ENCODE measurements around the gene EYS. TPM values are rescaled to one million over a fixed set of nuclear protein-coding genes. Genes with fewer than 3 reads are reported as not detected.
"Not testable (repeated sequence)": the region's sequence is repeated elsewhere in the genome, so short reads cannot be mapped to it uniquely, and the experiment has no call there.

EYS gene
- total RNA-seq, 1 donor = under 0.01 TPM

GRCh38 chr6:65113581-65113980 is 593.4 kb downstream of the EYS start:
- DNase-seq (ENCODE audit: low read depth in 2 of 3, low spot score in 2 of 3) = no peak

DNA sequence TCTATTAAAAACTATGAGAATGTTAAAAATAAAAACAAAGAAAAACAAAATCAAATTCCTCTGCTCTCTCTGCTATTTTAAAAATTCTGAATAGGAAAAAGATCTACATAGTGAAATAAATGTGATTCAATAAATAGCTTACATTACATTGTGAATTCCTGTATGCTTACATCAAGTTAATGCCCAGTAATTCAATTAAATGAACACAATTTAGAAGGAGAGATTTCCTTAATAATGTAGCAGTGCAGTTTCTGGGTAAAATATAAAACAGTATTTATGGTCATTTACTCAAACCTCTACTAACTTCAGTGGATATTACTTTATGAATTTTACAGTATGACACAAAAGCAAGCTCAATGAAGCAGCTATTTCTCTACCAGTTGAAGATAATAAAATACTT is 594.6 kb downstream of the EYS start:
- DNase-seq (ENCODE audit: low read depth in 2 of 3, low spot score in 2 of 3) = no peak

GRCh38 chr6:65110031-65110430 is 597.0 kb downstream of the EYS start:
- no peak for DNase-seq (ENCODE audit: low read depth in 2 of 3, low spot score in 2 of 3)

DNA sequence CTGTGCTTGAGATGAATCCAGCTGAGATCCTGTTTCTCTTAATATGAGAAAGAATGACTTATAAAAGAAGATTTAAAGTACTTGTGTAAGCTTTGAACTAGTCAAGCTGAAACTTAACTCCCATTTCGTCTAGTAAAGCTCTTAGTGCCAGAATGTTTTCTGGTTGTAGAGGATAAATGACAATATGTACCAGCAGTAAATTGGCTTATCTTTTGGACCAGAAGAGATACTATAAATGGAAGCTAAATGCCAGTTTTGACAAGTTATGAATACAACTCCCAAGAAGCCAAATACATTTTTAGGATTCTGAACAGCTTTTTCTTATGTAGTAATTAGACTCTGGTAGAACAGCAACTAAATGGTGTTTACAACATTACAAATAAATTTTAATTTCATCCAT is 608.7 kb downstream of the EYS start:
- no peak for DNase-seq (ENCODE audit: low read depth in 2 of 3, low spot score in 2 of 3)

DNA sequence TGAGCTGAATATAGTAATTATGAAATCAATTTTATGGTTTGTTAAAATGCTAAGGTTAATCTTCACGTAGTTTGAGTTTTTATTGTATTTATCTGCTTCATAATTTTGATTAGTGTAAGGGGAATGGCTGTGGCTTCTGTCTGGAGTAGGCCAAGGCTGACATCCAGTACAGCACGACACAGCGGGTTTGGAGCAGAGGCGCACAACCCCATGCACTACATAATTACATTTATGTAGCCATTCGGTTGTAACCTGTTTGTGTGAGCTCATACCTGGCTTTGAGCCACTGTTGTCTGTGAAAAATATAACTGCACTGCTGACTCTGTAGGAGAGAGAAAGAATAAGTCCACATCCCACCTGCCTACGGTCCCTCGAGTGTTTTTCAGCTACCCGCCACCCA is 615.5 kb downstream of the EYS start:
- no peak for DNase-seq (ENCODE audit: low read depth in 2 of 3, low spot score in 2 of 3)

DNA sequence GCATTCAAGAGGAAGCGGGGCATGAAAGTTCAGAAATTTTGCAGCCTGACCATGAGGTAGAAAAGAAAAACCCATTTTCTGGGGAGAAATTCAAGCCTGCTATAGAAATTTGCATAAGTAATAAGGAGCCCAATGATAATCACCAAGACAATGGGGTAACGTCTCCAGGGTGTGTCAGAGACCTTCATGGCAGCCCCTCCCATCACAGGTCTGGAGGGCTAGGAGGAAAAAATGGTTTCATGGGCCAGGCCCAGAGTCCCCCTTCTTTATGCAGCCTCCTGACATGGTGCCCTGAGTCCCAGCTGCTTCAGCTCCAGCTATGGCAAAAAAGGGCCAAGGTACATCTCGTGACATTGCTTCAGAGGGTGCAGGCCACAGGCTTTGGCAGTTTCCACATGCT is 618.5 kb downstream of the EYS start:
- DNase-seq (ENCODE audit: low read depth in 2 of 3, low spot score in 2 of 3) = no peak

- no peak for DNase-seq (ENCODE audit: low read depth in 2 of 3, low spot score in 2 of 3)
Observed at GRCh38 chr6:65081756-65082155, 625.3 kb downstream of the EYS start.

DNA sequence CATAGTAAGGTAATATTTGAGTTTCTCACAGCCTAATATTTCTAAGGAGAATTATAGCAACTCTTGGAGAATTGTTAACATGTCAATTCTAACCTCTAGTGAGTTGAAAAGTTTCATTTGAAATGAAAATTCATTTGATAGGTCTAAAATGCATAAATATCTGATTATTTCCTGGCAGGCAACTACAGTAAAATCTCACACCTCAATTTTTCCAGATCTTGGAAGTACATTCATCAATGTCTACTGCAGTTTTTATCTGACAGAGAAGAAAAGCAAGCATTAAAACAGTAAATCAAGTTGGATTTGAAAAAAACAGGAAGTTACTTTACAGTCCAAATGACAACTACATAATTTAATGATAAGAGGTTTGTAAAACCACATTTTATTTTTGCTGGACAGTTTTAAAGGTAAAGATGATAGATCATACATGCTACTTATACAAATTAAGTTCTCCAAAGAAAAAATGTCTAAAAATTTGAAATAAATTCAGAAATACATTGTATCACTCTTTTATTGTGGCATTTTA is 631.3 kb downstream of the EYS start:
- DNase-seq (ENCODE audit: low read depth in 2 of 3, low spot score in 2 of 3) = peak in 1 of 3 donors; percentile 55

DNA sequence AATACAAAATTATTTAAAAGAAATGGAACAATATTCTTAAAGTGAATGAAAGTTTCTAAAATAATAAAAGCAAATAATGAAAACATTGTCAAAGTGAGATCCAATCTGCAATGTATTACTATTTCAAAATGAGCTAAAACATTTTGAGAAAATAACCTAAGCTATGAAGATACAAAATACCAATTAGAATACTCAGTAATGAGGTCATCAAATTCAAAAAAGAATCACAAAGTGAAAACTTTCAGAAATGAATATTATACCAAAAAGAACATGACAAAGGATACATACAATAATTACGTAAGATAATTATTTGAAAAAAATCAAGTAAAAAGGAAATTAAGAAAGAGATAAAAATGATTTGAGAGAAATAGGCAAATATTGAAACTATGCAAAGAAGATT is 634.5 kb downstream of the EYS start:
- no peak for DNase-seq (ENCODE audit: low read depth in 2 of 3, low spot score in 2 of 3)

- DNase-seq (ENCODE audit: low read depth in 2 of 3, low spot score in 2 of 3) = no peak
Observed at GRCh38 chr6:65071480-65071879, 635.5 kb downstream of the EYS start.

GRCh38 chr6:65064844-65065243 is 642.2 kb downstream of the EYS start:
- no peak for DNase-seq (ENCODE audit: low read depth in 2 of 3, low spot score in 2 of 3)

GRCh38 chr6:65059568-65059967 is 647.5 kb downstream of the EYS start:
- DNase-seq (ENCODE audit: low read depth in 2 of 3, low spot score in 2 of 3) = no peak

DNA sequence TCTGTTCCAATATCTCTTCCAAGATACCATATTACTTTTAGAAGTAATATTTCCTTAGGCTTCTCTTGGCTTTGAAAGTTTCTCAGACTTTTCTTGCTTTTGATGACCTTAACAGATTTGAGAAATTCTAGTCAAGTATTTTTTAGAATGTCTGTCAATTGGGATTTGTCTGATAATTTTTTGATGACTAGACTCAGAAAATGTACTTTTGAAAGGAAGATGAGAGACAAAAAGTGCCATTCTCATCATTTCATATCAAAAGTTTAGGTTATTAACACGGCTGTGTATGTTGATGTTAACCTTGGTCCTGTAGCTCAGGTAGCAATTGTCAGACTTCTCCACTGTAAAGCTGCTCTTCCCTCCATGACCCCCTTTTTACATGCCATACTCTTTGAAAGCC is 651.5 kb downstream of the EYS start:
- no peak for DNase-seq (ENCODE audit: low read depth in 2 of 3, low spot score in 2 of 3)

DNA sequence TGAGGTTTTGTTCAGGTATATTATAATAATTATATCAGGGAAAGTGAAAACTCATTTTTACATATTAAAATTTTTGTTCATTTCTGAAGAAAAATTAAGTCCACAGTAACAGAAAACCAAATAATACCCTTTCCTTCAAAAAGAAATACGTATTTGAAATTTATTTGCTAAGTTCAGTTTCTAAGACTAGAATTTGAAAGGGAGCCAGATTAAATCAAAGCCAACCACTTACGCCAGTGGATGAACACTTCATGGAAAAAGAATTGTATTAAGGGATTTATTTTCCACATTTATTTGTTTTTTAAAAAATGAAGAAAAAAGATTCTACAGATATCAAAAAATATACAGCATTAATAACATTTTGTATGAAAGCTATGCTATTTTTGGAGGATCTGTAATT is 654.4 kb downstream of the EYS start:
- DNase-seq (ENCODE audit: low read depth in 2 of 3, low spot score in 2 of 3) = no peak

- no peak for DNase-seq (ENCODE audit: low read depth in 2 of 3, low spot score in 2 of 3)
Observed at GRCh38 chr6:65045801-65046200, 661.2 kb downstream of the EYS start.

- DNase-seq (ENCODE audit: low read depth in 2 of 3, low spot score in 2 of 3) = no peak
Observed at GRCh38 chr6:65014006-65014405, 693.0 kb downstream of the EYS start.

GRCh38 chr6:65006788-65007187 is 700.2 kb downstream of the EYS start:
- no peak for DNase-seq (ENCODE audit: low read depth in 2 of 3, low spot score in 2 of 3)

GRCh38 chr6:65004283-65004682 is 702.7 kb downstream of the EYS start:
- no peak for DNase-seq (ENCODE audit: low read depth in 2 of 3, low spot score in 2 of 3)

GRCh38 chr6:65002882-65003281 is 704.1 kb downstream of the EYS start:
- not testable (repeated sequence) for DNase-seq (ENCODE audit: low read depth in 2 of 3, low spot score in 2 of 3)

DNA sequence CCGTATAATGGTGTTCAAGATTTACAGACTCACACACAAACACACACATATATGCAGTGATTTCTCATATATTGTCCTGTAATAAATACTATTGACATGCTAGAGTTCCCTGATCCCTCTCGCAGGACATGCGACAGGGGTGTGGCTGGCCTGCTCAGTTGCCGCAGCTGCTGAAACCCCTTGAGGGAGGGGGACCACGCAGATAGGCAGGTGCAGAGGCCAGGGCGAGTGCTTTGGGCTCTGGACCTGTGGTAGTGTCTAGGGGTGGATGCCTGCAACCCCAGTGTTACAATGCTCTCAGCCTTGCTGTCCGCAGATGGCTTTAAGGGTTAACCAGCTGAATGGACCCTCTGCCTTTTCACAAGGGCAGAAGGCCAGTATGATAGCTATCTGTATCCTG is 706.2 kb downstream of the EYS start:
- no peak for DNase-seq (ENCODE audit: low read depth in 2 of 3, low spot score in 2 of 3)

GRCh38 chr6:64998204-64998603 is 708.8 kb downstream of the EYS start:
- DNase-seq (ENCODE audit: low read depth in 2 of 3, low spot score in 2 of 3) = no peak

DNA sequence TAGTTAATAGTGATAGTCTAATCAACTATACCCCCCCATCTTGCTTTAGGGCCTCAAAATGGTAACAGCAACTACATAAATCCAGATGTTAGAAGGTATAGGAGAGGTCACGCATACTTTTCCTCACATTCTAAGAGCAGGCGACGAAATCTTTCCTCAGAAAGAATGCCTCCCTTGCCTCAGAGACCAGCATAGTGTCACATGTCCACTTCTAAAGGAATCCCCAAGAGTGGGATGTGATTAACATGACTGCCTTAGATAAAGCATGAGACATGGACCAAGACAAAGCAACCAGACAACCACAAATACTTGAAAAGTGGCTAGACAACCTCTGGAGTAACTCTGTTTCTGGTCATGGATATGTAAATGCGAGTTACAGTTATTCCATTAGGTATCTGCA is 710.7 kb downstream of the EYS start:
- DNase-seq (ENCODE audit: low read depth in 2 of 3, low spot score in 2 of 3) = no peak

DNA sequence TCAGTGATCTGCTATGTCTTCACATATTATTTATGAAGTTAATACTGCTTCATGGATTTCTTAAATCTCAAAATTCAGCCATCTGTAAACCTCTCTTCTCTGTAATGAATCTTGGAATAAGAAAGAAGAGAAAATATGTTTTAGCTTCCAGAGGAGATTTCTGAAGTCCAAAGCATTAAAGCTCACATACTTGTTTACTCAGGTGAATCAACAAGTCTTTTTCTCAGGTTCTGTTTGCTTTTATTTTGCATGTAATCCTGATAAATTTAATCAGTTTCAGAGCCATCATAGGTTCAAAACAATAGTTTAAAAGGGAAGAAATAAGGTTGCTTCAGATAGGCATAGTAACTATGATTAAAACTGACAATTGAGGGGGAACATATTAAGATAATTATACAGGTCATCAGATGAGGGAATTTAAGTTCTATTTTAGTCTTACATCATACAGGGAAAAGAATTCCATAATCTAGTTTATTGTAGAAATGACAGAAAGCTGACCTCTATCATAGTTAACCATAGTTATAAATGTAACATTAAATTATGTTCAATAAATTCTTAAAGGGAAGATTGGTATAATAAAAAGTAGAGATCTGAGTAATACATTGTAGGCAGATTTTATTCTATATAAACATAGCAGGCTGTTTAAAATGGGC is 716.2 kb downstream of the EYS start:
- no peak for DNase-seq (ENCODE audit: low read depth in 2 of 3, low spot score in 2 of 3)

Data from hematopoietic multipotent progenitor cell (in vitro differentiated cells).